Stimulated activated naive CD4-positive, alpha-beta T cell (primary cell): ENCODE results near the gene CDC37.

Experiments
- DNase-seq, 6 experiments: peaks; one replicate each; lab custom pipeline; 2025; lab: John Stamatoyannopoulos, UW

CDC37 gene

GRCh38 chr19:10353793-10354391 is 49.5 kb downstream of the CDC37 start:
- DNase-seq = peak in 3 of 6 experiments; percentile 13 to 21 (median 19)

- no peak for DNase-seq
These were observed 50.3 kb downstream of the CDC37 start for GRCh38 chr19:10352764-10353671.

- DNase-seq = no peak
These were observed 56.8 kb downstream of the CDC37 start for GRCh38 chr19:10346509-10346908.

GRCh38 chr19:10344780-10345179 is 58.6 kb downstream of the CDC37 start:
- DNase-seq = no peak

GRCh38 chr19:10343495-10343894 is 59.8 kb downstream of the CDC37 start:
- no peak for DNase-seq
